ENCODE data around the gene CLPTM1. TPM values are rescaled to one million over a fixed set of nuclear protein-coding genes. Genes with fewer than 3 reads are reported as not detected.

The CLPTM1 gene
- total RNA-seq, 2 donors from 2014 or later: 63.1 to 69.3 TPM

GRCh38 chr19:44973982-44974735 lies 19.0 kb downstream of the CLPTM1 start:
- ATAC-seq (ENCODE audit: insufficient number of reproducible peaks, low FRiP score, low read depth) (no peak), DNase-seq (ENCODE audit: low spot score) (no peak)
- no peaks in the 10 kb centered on the region for H3K4me1 ChIP-seq (ENCODE audit: control insufficient read depth in 1 of 2, low read depth in 2 of 2)
- no peak overlapping the region for H3K4me3 ChIP-seq
- H3K27me3 ChIP-seq (replicated peaks; ENCODE audit: insufficient read depth): no peaks in the 10 kb centered on the region
- peaks cover 59% of the 10 kb centered on the region for H3K36me3 ChIP-seq
- TF ChIP-seq CTCF (IDR thresholded peaks at IDR 0.05): no peak
- H3K27ac ChIP-seq: no peak overlapping the region
- no peaks in the 10 kb centered on the region for H3K9me3 ChIP-seq

GRCh38 chr19:44974857-44975256 lies 19.7 kb downstream of the CLPTM1 start:
- ATAC-seq (ENCODE audit: insufficient number of reproducible peaks, low FRiP score, low read depth): no peak

GRCh38 chr19:44975444-44975843 lies 20.3 kb downstream of the CLPTM1 start:
- Histone ChIP-seq H3K4me3 (no peak overlapping the region), H3K4me1 (ENCODE audit: control insufficient read depth in 1 of 2, low read depth in 2 of 2) (no peaks in the 10 kb centered on the region), H3K27ac (no peak overlapping the region), H3K27me3 (replicated peaks; ENCODE audit: insufficient read depth) (no peaks in the 10 kb centered on the region), H3K36me3 (peaks cover 69% of the 10 kb centered on the region), H3K9me3 (no peaks in the 10 kb centered on the region)
- ATAC-seq (ENCODE audit: insufficient number of reproducible peaks, low FRiP score, low read depth): no peak
- TF ChIP-seq CTCF (IDR thresholded peaks at IDR 0.05): no peak
- DNase-seq (ENCODE audit: low spot score): no peak

More at GRCh38 chr19:44974857-44975256, 19.7 kb downstream of the CLPTM1 start:
- TF ChIP-seq CTCF (IDR thresholded peaks at IDR 0.05): no peak
- Histone ChIP-seq H3K36me3 (peaks cover 66% of the 10 kb centered on the region), H3K27me3 (replicated peaks; ENCODE audit: insufficient read depth) (no peaks in the 10 kb centered on the region), H3K27ac (no peak overlapping the region), H3K4me1 (ENCODE audit: control insufficient read depth in 1 of 2, low read depth in 2 of 2) (no peaks in the 10 kb centered on the region), H3K9me3 (no peaks in the 10 kb centered on the region), H3K4me3 (no peak overlapping the region)
- DNase-seq (ENCODE audit: low spot score): no peak

GRCh38 chr19:44984005-44984404 lies 28.8 kb downstream of the CLPTM1 start:
- H3K27ac ChIP-seq: no peak overlapping the region
- peaks cover 43% of the 10 kb centered on the region for H3K36me3 ChIP-seq
- no peak for ATAC-seq (ENCODE audit: insufficient number of reproducible peaks, low FRiP score, low read depth)
- no peaks in the 10 kb centered on the region for H3K27me3 ChIP-seq (replicated peaks; ENCODE audit: insufficient read depth)
- TF ChIP-seq CTCF (IDR thresholded peaks at IDR 0.05): no peak
- H3K4me1 ChIP-seq (ENCODE audit: control insufficient read depth in 1 of 2, low read depth in 2 of 2): no peaks in the 10 kb centered on the region
- no peak overlapping the region for H3K4me3 ChIP-seq
- no peaks in the 10 kb centered on the region for H3K9me3 ChIP-seq
- no peak for DNase-seq (ENCODE audit: low spot score)

GRCh38 chr19:44985445-44985844 lies 30.3 kb downstream of the CLPTM1 start:
- H3K4me3 ChIP-seq: no peak overlapping the region
- no peak overlapping the region for H3K27ac ChIP-seq
- no peak for ATAC-seq (ENCODE audit: insufficient number of reproducible peaks, low FRiP score, low read depth)
- no peaks in the 10 kb centered on the region for H3K9me3 ChIP-seq
- no peak for DNase-seq (ENCODE audit: low spot score)
- no peaks in the 10 kb centered on the region for H3K4me1 ChIP-seq (ENCODE audit: control insufficient read depth in 1 of 2, low read depth in 2 of 2)
- no peaks in the 10 kb centered on the region for H3K27me3 ChIP-seq (replicated peaks; ENCODE audit: insufficient read depth)
- peaks cover 34% of the 10 kb centered on the region for H3K36me3 ChIP-seq
- no peak for TF ChIP-seq CTCF (IDR thresholded peaks at IDR 0.05)
